ENCODE results near the gene IL4R.

IL4R gene

GRCh38 chr16:27284865-27285675 is 28.7 kb upstream of the IL4R start:
- no peak overlapping the region for H3K4me2 ChIP-seq

GRCh38 chr16:27285676-27286196 is 28.0 kb upstream of the IL4R start:
- TF ChIP-seq CTCF (conservative IDR thresholded peaks at IDR 0.05; ENCODE audit: low read depth, low read length): no peak
- Histone ChIP-seq H3K36me3 (ENCODE audit: insufficient read depth) (no peaks in the 10 kb centered on the region), H2AFZ (ENCODE audit: low read depth) (no peak overlapping the region), H3K4me2 (no peak overlapping the region), H3K79me2 (ENCODE audit: insufficient read depth, low read depth) (no peaks in the 10 kb centered on the region), H3K9ac (no peak overlapping the region), H4K20me1 (ENCODE audit: insufficient read depth) (no peaks in the 10 kb centered on the region), H3K4me3 (IDR thresholded peaks at IDR 0.05; ENCODE audit: insufficient read depth, low read depth, low read length) (no peak overlapping the region), H3K27ac (no peak overlapping the region), H3K4me1 (ENCODE audit: low read depth, poor library complexity, severe bottlenecking) (peaks cover 6% of the 10 kb centered on the region), H3K27me3 (ENCODE audit: insufficient read depth, low read depth) (no peaks in the 10 kb centered on the region)

More at GRCh38 chr16:27284865-27285675, 28.7 kb upstream of the IL4R start:
- H4K20me1 ChIP-seq (ENCODE audit: insufficient read depth): no peaks in the 10 kb centered on the region
- no peaks in the 10 kb centered on the region for H3K36me3 ChIP-seq (ENCODE audit: insufficient read depth)
- H3K27me3 ChIP-seq (ENCODE audit: insufficient read depth, low read depth): no peaks in the 10 kb centered on the region
- H3K9ac ChIP-seq: no peak overlapping the region
- H3K27ac ChIP-seq: no peak overlapping the region
- no peak overlapping the region for H3K4me3 ChIP-seq (IDR thresholded peaks at IDR 0.05; ENCODE audit: insufficient read depth, low read depth, low read length)
- H3K4me1 ChIP-seq (ENCODE audit: low read depth, poor library complexity, severe bottlenecking): peaks cover 6% of the 10 kb centered on the region
- TF ChIP-seq CTCF (conservative IDR thresholded peaks at IDR 0.05; ENCODE audit: low read depth, low read length): no peak
- no peak overlapping the region for H2AFZ ChIP-seq (ENCODE audit: low read depth)
- H3K79me2 ChIP-seq (ENCODE audit: insufficient read depth, low read depth): no peaks in the 10 kb centered on the region

- Histone ChIP-seq H3K36me3 (ENCODE audit: insufficient read depth) (no peaks in the 10 kb centered on the region), H2AFZ (ENCODE audit: low read depth) (no peak overlapping the region), H3K27me3 (ENCODE audit: insufficient read depth, low read depth) (no peaks in the 10 kb centered on the region), H3K79me2 (ENCODE audit: insufficient read depth, low read depth) (no peaks in the 10 kb centered on the region), H4K20me1 (ENCODE audit: insufficient read depth) (no peaks in the 10 kb centered on the region), H3K4me1 (ENCODE audit: low read depth, poor library complexity, severe bottlenecking) (peaks cover 6% of the 10 kb centered on the region), H3K9ac (no peak overlapping the region), H3K4me3 (IDR thresholded peaks at IDR 0.05; ENCODE audit: insufficient read depth, low read depth, low read length) (no peak overlapping the region), H3K4me2 (no peak overlapping the region), H3K27ac (no peak overlapping the region)
- no peak for TF ChIP-seq CTCF (conservative IDR thresholded peaks at IDR 0.05; ENCODE audit: low read depth, low read length)
Measured at GRCh38 chr16:27286451-27286850, 27.3 kb upstream of the IL4R start.

- Histone ChIP-seq H2AFZ (ENCODE audit: low read depth) (no peak overlapping the region), H4K20me1 (ENCODE audit: insufficient read depth) (no peaks in the 10 kb centered on the region), H3K4me3 (IDR thresholded peaks at IDR 0.05; ENCODE audit: insufficient read depth, low read depth, low read length) (no peak overlapping the region), H3K27ac (no peak overlapping the region), H3K4me2 (no peak overlapping the region), H3K79me2 (ENCODE audit: insufficient read depth, low read depth) (no peaks in the 10 kb centered on the region), H3K27me3 (ENCODE audit: insufficient read depth, low read depth) (no peaks in the 10 kb centered on the region), H3K36me3 (ENCODE audit: insufficient read depth) (no peaks in the 10 kb centered on the region), H3K4me1 (ENCODE audit: low read depth, poor library complexity, severe bottlenecking) (peaks cover 6% of the 10 kb centered on the region), H3K9ac (no peak overlapping the region)
- no peak for TF ChIP-seq CTCF (conservative IDR thresholded peaks at IDR 0.05; ENCODE audit: low read depth, low read length)
Measured at GRCh38 chr16:27287051-27287811, 26.5 kb upstream of the IL4R start.

Data from KMS-11 (cell line).